ENCODE results near the gene CDSN.
"Not testable (repeated sequence)": the region's sequence is repeated elsewhere in the genome, so short reads cannot be mapped to it uniquely, and the experiment has no call there.

Gene CDSN

DNA sequence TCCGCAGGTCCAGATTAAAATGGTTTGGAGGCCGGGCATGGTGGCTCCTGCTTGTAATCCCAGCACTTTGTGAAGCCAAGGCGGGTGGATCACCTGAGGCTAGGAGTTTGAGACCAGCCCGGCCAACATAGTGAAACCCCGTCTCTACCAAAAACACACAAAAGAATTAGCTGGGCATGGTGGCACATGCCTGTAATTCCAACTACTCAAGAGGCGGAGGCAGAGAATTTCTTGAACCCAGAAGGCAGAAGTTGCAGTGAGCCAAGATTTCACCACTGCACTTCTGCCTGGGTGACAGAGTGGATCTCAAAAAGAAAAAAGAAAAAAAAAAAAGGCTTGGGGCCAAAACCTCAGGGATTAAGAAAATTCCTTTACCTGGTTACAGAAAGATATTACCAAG lies 38.4 kb downstream of the CDSN start:
- no peak for DNase-seq

GRCh38 chr6:31079656-31080261 lies 40.5 kb downstream of the CDSN start:
- DNase-seq = peak; percentile 41

- DNase-seq = no peak
Observed at GRCh38 chr6:31076611-31077010, 43.6 kb downstream of the CDSN start.

DNA sequence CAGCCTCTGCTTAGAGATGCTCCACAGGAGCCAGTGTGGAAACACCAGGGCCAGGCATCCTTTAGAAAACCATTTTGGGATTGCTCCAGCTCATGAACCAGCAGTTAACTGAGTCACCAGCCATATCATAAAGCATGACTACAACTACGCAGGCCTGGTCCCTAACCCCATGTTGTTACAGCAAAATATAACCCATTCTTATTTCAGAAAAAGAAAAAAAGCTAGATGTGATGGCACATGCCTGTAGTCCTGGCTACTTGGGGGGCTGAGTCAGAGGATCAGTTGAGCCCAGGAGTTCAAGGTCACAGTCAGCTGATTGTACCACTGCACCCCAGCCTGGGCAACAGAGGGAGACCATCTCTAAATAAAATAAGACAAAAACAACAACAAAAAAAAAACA lies 44.7 kb downstream of the CDSN start:
- no peak for DNase-seq

DNA sequence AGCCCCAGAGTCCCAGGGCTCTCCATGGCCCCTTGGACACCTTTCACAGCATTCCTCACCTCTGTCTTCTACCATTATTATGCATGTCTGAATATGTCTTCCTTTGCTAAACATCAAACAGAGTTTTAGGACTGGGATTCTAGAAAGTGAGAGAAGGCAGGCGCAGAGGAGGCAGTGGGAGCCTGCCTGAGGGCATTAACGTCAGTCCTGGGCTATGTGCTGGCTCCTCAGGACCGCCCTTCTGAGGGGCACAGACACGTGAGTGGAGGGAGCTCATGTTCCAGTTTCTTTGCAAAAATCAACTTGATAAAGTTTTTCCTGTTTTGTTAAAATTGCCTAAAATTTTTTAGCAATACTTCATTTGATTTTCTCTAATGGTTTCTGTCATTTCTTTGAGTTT lies 45.8 kb downstream of the CDSN start:
- DNase-seq = no peak

- no peak for DNase-seq
Observed at GRCh38 chr6:31070711-31071197, 49.5 kb downstream of the CDSN start.

- DNase-seq = no peak
Observed at GRCh38 chr6:31068669-31069340, 51.4 kb downstream of the CDSN start.

- DNase-seq = not testable (repeated sequence)
Observed at GRCh38 chr6:31067891-31068668, 52.2 kb downstream of the CDSN start.

DNA sequence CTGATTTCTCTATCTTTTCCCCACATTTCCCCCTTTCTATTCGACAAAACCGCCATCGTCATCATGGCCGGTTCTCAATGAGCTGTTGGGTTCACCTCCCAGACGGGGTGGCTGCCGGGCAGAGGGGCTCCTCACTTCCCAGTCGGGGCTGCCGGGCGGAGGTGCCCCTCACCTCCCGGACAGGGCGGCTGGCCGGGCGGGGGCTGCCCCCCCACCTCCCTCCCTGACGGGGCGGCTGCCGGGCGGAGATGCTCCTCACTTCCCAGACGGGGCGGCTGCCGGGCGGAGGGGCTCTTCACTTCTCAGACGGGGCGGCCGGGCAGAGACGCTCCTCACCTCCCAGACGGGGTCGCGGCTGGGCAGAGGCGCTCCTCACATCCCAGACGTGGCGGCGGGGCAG lies 53.2 kb downstream of the CDSN start:
- not testable (repeated sequence) for DNase-seq

GRCh38 chr6:31065556-31065955 lies 54.7 kb downstream of the CDSN start:
- no peak for DNase-seq

Data from NCI-H2171 (cell line).